Measurements from ENCODE around the gene FXYD4.

Gene FXYD4

DNA sequence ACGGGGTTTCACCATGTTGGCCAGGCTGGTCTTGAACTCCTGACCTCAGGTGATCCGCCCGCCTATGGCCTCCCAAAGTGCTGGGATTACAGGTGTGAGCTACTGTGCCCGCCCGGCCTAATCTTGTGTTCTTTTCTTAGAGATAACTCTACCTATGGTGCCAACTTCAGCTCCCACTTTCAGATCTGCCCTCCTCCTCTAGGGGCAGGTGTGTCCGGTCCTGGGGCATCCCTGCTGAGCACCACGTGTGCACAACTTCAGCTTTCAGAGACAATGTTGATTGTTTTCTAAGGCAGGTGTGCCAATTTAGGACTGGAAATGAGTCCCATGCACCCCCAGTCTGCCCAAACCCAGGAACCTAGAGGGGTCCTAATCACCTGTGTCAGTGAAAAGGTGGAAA is 18.5 kb upstream of the FXYD4 start:
- no peaks in the 10 kb centered on the region for H3K9me3 ChIP-seq (ENCODE audit: low read depth, low read length)
- DNase-seq (ENCODE audit: low read depth, low spot score), result no peak
- H3K4me3 ChIP-seq, result no peak overlapping the region
- TF ChIP-seq EZH2 (IDR thresholded peaks at IDR 0.05), result no peak
- H3K36me3 ChIP-seq (ENCODE audit: insufficient read depth, low read length), result no peaks in the 10 kb centered on the region
- H3K9ac ChIP-seq (ENCODE audit: insufficient read length), result no peak overlapping the region
- no peak overlapping the region for H3K27ac ChIP-seq

DNA sequence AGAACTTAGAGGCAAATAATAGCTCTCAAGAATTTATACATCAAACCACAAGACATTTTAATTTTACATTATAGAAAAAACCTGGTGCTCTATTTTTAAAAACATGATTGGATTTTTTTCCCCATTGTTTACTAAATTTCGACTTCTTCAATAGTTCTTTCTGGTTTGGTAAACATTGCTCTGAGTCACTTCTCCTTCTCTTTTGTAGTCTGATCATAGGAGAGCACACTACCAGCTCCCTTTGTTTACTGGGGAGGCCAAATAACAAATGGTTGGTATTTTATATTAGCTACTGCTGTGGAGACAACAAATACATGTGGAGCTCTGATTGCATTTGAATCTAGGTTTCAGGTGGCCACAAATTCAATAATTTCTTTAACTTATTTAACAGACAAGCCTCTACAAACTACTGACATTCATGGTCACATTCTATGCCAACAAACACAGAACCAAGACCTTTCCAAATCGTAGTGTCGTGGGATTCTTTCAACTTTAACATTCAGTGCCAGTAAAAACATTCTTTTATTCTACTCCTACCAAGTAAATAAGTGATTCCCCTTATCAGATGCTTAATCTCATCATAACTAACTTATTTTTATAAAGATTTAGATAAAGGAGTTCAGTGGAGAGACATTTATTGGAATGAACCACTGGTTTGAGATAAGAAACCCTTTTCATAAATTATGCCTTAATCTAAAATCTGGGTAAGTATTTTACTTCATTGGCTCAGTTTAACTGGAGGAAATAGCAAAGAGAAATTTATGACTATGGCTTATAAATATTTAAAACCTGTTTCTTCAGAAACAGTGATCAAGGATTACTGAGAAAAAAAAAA is 17.7 kb upstream of the FXYD4 start:
- H3K9ac ChIP-seq (ENCODE audit: insufficient read length), result no peak overlapping the region
- peak overlapping the region; percentile 25; the same call in 1 of the 2 replicates for H3K27ac ChIP-seq
- DNase-seq (ENCODE audit: low read depth, low spot score), result no peak

DNA sequence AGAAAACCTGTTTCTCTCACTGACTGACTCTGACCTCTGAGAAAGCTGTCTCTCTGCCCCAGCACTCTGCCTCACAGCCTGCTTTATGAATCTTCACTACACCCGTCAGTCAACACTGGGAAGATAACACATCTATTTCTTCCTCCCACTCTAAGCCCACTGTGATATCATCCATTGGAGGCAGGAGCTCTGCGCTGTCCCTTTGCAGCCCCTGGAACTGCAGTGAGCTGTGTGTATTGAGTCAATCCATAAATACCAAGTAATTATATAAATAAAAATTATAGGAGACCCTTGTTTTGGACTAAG is 17.2 kb upstream of the FXYD4 start:
- DNase-seq (ENCODE audit: low read depth, low spot score), result no peak
- Histone ChIP-seq H3K36me3 (ENCODE audit: insufficient read depth, low read length) (no peaks in the 10 kb centered on the region), H3K27ac (no peak overlapping the region), H3K9me3 (ENCODE audit: low read depth, low read length) (no peaks in the 10 kb centered on the region), H3K9ac (ENCODE audit: insufficient read length) (no peak overlapping the region), H3K4me3 (no peak overlapping the region)
- TF ChIP-seq FOXP2 (optimal IDR thresholded peaks at IDR 0.05; ENCODE audit: control extremely low read depth, extremely low read length, insufficient read depth) (no peak), EZH2 (IDR thresholded peaks at IDR 0.05) (no peak), POLR2AphosphoS5 (IDR thresholded peaks at IDR 0.05; ENCODE audit: borderline replicate concordance, low read depth, low read length) (no peak)

More for the DNA sequence above, 17.7 kb upstream of the FXYD4 start:
- no peak overlapping the region for H3K4me3 ChIP-seq
- no peaks in the 10 kb centered on the region for H3K36me3 ChIP-seq (ENCODE audit: insufficient read depth, low read length)
- H3K9me3 ChIP-seq (ENCODE audit: low read depth, low read length), result no peaks in the 10 kb centered on the region
- TF ChIP-seq FOXP2 (optimal IDR thresholded peaks at IDR 0.05; ENCODE audit: control extremely low read depth, extremely low read length, insufficient read depth) (no peak), POLR2AphosphoS5 (IDR thresholded peaks at IDR 0.05; ENCODE audit: borderline replicate concordance, low read depth, low read length) (no peak), EZH2 (IDR thresholded peaks at IDR 0.05) (no peak)

DNA sequence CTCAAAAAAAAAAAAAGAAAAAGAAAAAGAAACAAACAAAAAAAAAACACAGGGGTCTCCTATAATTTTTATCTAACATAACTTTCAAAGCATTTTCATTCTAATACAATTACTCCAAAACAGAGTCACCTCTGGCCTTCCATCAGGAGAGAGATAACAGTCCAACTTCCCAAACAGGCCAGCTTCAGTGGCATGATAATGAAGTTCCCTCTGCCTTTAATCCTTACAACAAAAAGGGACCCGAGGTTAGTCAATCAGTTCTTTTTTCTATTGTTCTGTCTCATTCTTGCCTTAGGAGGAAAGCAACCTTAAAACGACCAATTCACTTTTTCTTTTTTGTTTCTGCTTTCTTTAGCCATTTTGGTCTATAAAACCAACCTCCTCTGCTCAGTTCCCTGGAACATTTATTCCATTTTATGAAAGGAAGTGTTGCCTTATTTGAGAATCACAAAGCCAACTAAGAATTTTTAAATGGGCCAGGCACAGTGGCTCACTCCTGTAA is 16.5 kb upstream of the FXYD4 start:
- Histone ChIP-seq H3K4me3 (no peak overlapping the region), H3K27ac (no peak overlapping the region)
- DNase-seq (ENCODE audit: low read depth, low spot score), result no peak

DNA sequence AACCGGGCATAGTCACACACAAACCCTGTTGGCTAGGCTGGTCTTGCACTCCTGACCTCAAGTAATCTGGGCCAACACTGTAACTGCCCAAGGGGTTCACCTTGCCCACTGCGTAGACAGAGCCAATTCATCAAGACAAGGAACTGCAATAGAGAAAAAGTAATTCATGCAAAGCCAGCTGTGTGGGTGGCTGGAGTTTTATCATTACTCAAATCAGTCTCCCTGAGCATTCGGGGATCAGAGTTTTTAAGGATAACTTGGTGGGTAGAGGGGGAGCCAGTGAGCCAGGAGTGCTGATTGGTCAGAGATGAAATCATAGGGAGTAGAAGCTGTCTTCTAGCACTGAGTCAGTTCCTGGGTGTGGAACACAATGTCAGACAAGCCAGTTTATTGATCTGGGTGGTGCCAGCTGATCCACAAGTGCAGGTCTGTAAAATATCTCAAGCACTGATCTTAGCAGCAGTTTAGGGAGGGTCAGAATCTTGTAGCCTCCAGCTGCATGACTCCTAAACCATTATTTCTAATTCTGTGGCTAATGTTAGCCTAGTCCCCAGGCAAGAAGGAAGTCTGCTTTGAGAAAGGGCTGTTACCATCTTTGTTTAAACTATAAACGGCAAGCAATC is 15.6 kb upstream of the FXYD4 start:
- Histone ChIP-seq H3K9ac (ENCODE audit: insufficient read length) (no peak overlapping the region), H3K9me3 (ENCODE audit: low read depth, low read length) (no peaks in the 10 kb centered on the region), H3K36me3 (ENCODE audit: insufficient read depth, low read length) (no peaks in the 10 kb centered on the region), H3K27ac (no peak overlapping the region), H3K4me3 (no peak overlapping the region)
- no peak for DNase-seq (ENCODE audit: low read depth, low spot score)
- TF ChIP-seq FOXP2 (optimal IDR thresholded peaks at IDR 0.05; ENCODE audit: control extremely low read depth, extremely low read length, insufficient read depth) (no peak), POLR2AphosphoS5 (IDR thresholded peaks at IDR 0.05; ENCODE audit: borderline replicate concordance, low read depth, low read length) (no peak), EZH2 (IDR thresholded peaks at IDR 0.05) (no peak)

More for the DNA sequence above, 16.5 kb upstream of the FXYD4 start:
- no peaks in the 10 kb centered on the region for H3K9me3 ChIP-seq (ENCODE audit: low read depth, low read length)
- no peak overlapping the region for H3K9ac ChIP-seq (ENCODE audit: insufficient read length)
- no peaks in the 10 kb centered on the region for H3K36me3 ChIP-seq (ENCODE audit: insufficient read depth, low read length)
- TF ChIP-seq POLR2AphosphoS5 (IDR thresholded peaks at IDR 0.05; ENCODE audit: borderline replicate concordance, low read depth, low read length) (no peak), EZH2 (IDR thresholded peaks at IDR 0.05) (no peak), FOXP2 (optimal IDR thresholded peaks at IDR 0.05; ENCODE audit: control extremely low read depth, extremely low read length, insufficient read depth) (no peak)

DNA sequence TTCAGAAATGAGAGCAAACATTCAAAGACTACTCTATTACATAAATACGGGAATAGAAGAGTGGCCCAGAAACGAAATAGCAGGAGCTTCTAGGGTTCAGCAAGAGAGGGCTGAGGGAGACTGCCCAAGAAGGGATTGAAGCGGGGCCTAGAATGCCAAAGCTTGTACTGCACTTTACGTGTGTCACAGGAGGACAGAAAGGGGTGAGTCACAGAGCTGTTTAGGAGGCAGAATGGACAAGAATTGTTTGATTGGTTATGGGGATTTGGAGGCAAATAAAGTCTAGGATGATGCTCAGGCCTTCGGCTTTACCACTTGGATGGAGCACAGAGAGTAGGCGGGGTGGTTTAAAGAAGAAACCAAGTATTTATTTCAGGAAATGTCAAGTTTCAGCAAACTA is 11.3 kb upstream of the FXYD4 start:
- TF ChIP-seq FOXP2 (optimal IDR thresholded peaks at IDR 0.05; ENCODE audit: control extremely low read depth, extremely low read length, insufficient read depth) (no peak), EZH2 (IDR thresholded peaks at IDR 0.05) (no peak), POLR2AphosphoS5 (IDR thresholded peaks at IDR 0.05; ENCODE audit: borderline replicate concordance, low read depth, low read length) (no peak)
- no peak for DNase-seq (ENCODE audit: low read depth, low spot score)
- Histone ChIP-seq H3K9me3 (ENCODE audit: low read depth, low read length) (no peaks in the 10 kb centered on the region), H3K9ac (ENCODE audit: insufficient read length) (no peak overlapping the region), H3K4me3 (no peak overlapping the region), H3K27ac (no peak overlapping the region), H3K36me3 (ENCODE audit: insufficient read depth, low read length) (no peaks in the 10 kb centered on the region)

DNA sequence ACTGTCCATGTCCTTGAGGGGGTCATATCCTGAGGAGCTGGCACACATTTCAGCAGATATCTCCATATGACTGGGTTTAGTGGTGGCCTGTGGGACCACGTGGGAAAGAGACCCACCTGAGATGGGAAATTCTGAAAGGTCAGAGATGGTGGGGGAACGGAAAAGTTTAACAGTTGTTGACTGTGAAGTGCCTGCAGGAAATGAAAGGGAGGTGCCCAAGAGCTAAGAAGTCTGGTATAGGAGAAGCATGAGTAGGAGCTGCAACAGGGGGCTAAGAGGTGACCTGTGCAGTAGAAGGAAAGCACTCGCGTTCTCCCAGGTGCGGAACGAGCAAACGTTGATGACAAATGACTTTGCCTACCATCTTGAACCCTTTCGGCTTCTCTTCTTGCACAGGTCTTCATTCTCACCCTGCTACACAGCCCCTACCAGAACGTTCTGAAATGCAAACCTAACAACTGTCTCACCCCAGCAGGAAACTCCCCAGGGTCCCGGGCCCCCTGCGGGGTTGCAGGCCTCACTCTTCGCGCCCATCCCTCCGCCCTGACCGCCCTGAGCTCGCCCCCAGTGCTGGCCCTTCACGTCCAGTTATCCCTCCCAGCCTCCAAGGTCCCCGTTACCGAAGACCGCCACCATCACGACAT is 9.8 kb upstream of the FXYD4 start:
- TF ChIP-seq FOXP2 (optimal IDR thresholded peaks at IDR 0.05; ENCODE audit: control extremely low read depth, extremely low read length, insufficient read depth) (no peak), POLR2AphosphoS5 (IDR thresholded peaks at IDR 0.05; ENCODE audit: borderline replicate concordance, low read depth, low read length) (no peak), EZH2 (IDR thresholded peaks at IDR 0.05) (no peak)
- no peak overlapping the region for H3K4me3 ChIP-seq
- no peaks in the 10 kb centered on the region for H3K9me3 ChIP-seq (ENCODE audit: low read depth, low read length)
- DNase-seq (ENCODE audit: low read depth, low spot score), result no peak
- no peaks in the 10 kb centered on the region for H3K36me3 ChIP-seq (ENCODE audit: insufficient read depth, low read length)
- no peak overlapping the region for H3K27ac ChIP-seq
- no peak overlapping the region for H3K9ac ChIP-seq (ENCODE audit: insufficient read length)

DNA sequence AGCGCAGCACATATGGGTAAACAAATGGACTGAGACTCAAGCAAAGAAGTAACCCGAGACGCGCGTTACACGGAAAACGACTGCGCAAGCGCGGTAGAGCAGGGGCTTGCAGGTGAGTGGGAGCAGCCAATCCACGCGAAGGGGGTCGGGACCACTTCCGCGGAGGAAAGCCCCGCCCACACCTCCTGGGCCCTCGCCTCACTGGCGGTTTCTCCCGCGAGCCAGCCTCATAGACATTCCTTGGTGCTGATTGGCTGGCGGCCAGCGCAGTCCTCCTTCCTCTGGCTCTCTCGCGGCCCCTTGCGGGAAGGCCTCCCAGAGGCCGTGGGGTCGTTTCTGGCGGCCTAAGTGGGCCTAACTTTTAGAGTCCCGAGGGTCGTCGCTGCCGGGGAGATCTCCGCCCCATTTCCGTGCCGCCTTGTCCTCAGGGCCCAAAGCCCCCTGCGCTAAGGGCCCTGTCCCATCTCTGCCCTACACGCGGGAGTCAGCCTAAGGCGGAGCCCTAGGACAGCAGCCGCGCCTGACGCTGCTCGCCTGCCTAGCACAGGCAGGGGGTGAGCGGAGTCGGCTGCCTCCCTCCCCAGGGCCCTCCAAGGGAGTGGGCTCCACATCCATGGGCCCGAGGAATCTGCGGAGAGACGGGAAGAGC is 9.1 kb upstream of the FXYD4 start:
- no peak overlapping the region for H3K9ac ChIP-seq (ENCODE audit: insufficient read length)

More for the DNA sequence above, 9.1 kb upstream of the FXYD4 start:
- no peaks in the 10 kb centered on the region for H3K9me3 ChIP-seq (ENCODE audit: low read depth, low read length)
- no peak for TF ChIP-seq EZH2 (IDR thresholded peaks at IDR 0.05)
- no peak for TF ChIP-seq POLR2AphosphoS5 (IDR thresholded peaks at IDR 0.05; ENCODE audit: borderline replicate concordance, low read depth, low read length)
- TF ChIP-seq FOXP2 (optimal IDR thresholded peaks at IDR 0.05; ENCODE audit: control extremely low read depth, extremely low read length, insufficient read depth), result no peak
- no peaks in the 10 kb centered on the region for H3K36me3 ChIP-seq (ENCODE audit: insufficient read depth, low read length)
- DNase-seq (ENCODE audit: low read depth, low spot score), result no peak
- no peak overlapping the region for H3K4me3 ChIP-seq
- H3K27ac ChIP-seq, result no peak overlapping the region
